DND-41 (cell line): ENCODE data around the gene PPP1R14B.

Experiments
- ATAC-seq: fragments of 200-7000 bp; cut with Tn5 transposase; 3 replicates; pipeline ENCODE4 v1.9.1; 2021; ENCODE audit warnings: low read depth; ENCODE audit not compliant: insufficient read depth
- DNase-seq: peaks from one replicate; pipeline ENCODE4 v3.0.0-alpha.2; 2020
- H2AFZ ChIP-seq: 2 replicates; pipeline ENCODE4 v1.6.0; 2012; ENCODE audit warnings: low read depth, low read length
- H3K27ac ChIP-seq: 2 replicates; pipeline ENCODE4 v1.5.1; 2012; ENCODE audit warnings: low read length, inconsistent platforms
- H3K27me3 ChIP-seq: fragments of 200-600 bp; sonication (generic); 2 replicates; pipeline ENCODE4 v1.6.0; 2012; ENCODE audit warnings: low read length, mild to moderate bottlenecking, inconsistent platforms; ENCODE audit not compliant: insufficient read depth, poor library complexity
- H3K36me3 ChIP-seq: 2 replicates; pipeline ENCODE4 v1.5.1; 2012; ENCODE audit warnings: low read length, inconsistent platforms; ENCODE audit not compliant: insufficient read depth
- H3K4me1 ChIP-seq: 2 replicates; pipeline ENCODE4 v1.5.1; 2012; ENCODE audit warnings: mild to moderate bottlenecking, low read length; ENCODE audit not compliant: insufficient read depth
- H3K4me2 ChIP-seq: 2 replicates; pipeline ENCODE4 v1.6.0; 2012; ENCODE audit warnings: mild to moderate bottlenecking, moderate library complexity, low read length, inconsistent platforms; ENCODE audit not compliant: insufficient read depth
- H3K4me3 ChIP-seq, 2 experiments: fragments of 200-600 bp in 1 of 2; shearing (Covaris generic) in 1 of 2; 2 replicates each; pipeline ENCODE4 v1.5.1; 2012 to 2016; ENCODE audit warnings: inconsistent platforms in 2 of 2, low read length in 2 of 2, mild to moderate bottlenecking in 2 of 2, low read depth in 1 of 2, moderate library complexity in 1 of 2
- H3K79me2 ChIP-seq: 2 replicates; pipeline ENCODE4 v1.6.0; 2012; ENCODE audit warnings: low read length, inconsistent platforms; ENCODE audit not compliant: insufficient read depth
- H3K9ac ChIP-seq: 2 replicates; pipeline ENCODE4 v1.6.0; 2012; ENCODE audit warnings: low read depth, mild to moderate bottlenecking, inconsistent platforms, low read length, moderate library complexity
- H3K9me3 ChIP-seq: 2 replicates; pipeline ENCODE4 v1.5.1; 2012; ENCODE audit warnings: low read length, moderate library complexity, mild to moderate bottlenecking, inconsistent platforms; ENCODE audit not compliant: insufficient read depth, severe bottlenecking
- H4K20me1 ChIP-seq: 2 replicates; pipeline ENCODE4 v1.6.0; 2012; ENCODE audit warnings: low read length; ENCODE audit not compliant: insufficient read depth
- EZH2 ChIP-seq: IDR thresholded peaks from 3 replicates; pipeline ENCODE4 v1.6.1; 2012; ENCODE audit warnings: borderline replicate concordance, low read depth, mild to moderate bottlenecking, moderate library complexity, low read length, inconsistent platforms; ENCODE audit not compliant: severe bottlenecking
- TF ChIP-seq, protein P1 (sequence below): IDR thresholded peaks from 2 replicates; pipeline ENCODE4 v1.5.1; 2012; ENCODE audit warnings: borderline replicate concordance, low read length, moderate library complexity, mild to moderate bottlenecking; ENCODE audit not compliant: poor library complexity, severe bottlenecking; ENCODE audit errors: extremely low read depth

Gene PPP1R14B

DNA sequence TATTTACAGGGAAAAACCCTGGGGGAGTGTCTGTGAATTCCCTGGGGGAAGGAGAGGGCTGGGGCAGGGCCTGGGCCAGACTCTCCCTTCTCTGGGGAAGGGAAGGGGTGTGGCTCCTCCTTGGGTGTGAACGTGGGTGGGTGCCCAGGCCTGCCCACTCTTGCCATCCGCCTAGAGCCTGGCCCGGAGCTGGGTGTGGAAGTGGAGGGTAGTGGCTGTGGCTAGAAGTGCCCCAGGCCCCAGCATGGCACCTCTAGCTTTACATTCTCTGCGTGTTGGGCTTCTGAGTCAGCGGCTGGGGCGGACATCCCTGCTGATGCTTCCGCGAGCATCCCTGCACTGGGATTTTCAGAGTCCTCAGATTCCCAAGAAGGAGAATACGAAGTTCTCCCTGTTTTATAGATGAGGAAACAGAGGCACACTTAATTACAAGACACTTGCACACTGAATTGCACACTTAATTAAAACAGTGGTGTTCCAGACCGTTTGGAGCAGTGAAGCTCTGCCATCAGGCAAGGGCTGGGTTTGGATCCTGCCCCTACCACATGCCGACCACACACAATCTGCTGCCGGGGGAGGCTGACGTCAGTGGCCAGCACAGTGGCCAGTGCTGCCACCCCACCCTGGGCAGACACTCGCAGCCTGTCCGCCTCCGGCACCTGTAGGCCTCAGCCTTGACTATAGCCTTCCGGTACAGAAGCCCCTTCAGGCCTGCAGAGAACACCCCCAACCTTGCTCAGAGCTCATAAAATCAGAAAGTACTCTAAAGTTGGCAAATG, 30.1 kb upstream of the PPP1R14B start:
- TF ChIP-seq, protein P1, sequence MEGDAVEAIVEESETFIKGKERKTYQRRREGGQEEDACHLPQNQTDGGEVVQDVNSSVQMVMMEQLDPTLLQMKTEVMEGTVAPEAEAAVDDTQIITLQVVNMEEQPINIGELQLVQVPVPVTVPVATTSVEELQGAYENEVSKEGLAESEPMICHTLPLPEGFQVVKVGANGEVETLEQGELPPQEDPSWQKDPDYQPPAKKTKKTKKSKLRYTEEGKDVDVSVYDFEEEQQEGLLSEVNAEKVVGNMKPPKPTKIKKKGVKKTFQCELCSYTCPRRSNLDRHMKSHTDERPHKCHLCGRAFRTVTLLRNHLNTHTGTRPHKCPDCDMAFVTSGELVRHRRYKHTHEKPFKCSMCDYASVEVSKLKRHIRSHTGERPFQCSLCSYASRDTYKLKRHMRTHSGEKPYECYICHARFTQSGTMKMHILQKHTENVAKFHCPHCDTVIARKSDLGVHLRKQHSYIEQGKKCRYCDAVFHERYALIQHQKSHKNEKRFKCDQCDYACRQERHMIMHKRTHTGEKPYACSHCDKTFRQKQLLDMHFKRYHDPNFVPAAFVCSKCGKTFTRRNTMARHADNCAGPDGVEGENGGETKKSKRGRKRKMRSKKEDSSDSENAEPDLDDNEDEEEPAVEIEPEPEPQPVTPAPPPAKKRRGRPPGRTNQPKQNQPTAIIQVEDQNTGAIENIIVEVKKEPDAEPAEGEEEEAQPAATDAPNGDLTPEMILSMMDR: no peak
- no peak for TF ChIP-seq EZH2
- Histone ChIP-seq H3K4me3 (no peak overlapping the region), H4K20me1 (no peaks in the 10 kb centered on the region), H3K9ac (no peak overlapping the region), H3K27ac (no peak overlapping the region), H3K4me2 (no peak overlapping the region), H3K4me1 (peaks cover 9% of the 10 kb centered on the region), H2AFZ (no peak overlapping the region), H3K27me3 (no peaks in the 10 kb centered on the region), H3K36me3 (peaks cover 33% of the 10 kb centered on the region), H3K79me2 (peaks cover 23% of the 10 kb centered on the region), H3K9me3 (no peaks in the 10 kb centered on the region)
- ATAC-seq (no peak), DNase-seq (no peak)

DNA sequence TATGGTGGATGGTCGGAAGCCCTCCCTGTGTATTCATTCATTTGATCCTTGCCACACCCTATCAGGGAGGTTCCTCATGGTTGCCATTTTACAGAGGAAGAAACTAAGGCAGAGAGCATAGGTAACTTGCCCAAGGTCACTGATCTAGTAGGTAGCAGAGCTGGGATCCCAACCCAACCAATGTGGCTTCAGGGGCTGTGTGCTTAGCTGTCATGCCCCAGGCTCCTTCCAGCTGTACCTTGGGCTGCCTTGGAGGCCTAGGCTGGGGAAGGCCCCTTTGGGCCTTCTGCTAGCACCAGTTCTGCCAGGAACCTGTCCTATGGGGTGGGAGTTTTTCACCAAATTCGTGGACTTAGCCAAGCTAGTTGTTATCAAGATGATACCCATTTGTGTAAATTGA, 29.1 kb upstream of the PPP1R14B start:
- no peak for ATAC-seq
- DNase-seq: no peak
- no peaks in the 10 kb centered on the region for H4K20me1 ChIP-seq
- no peak for TF ChIP-seq EZH2
- TF ChIP-seq, protein P1: no peak
- peaks cover 32% of the 10 kb centered on the region for H3K36me3 ChIP-seq
- H3K9ac ChIP-seq: no peak overlapping the region
- no peak overlapping the region for H3K4me2 ChIP-seq
- no peaks in the 10 kb centered on the region for H3K9me3 ChIP-seq
- H3K4me3 ChIP-seq: no peak overlapping the region
- peaks cover 17% of the 10 kb centered on the region for H3K4me1 ChIP-seq
- H3K79me2 ChIP-seq: peaks cover 28% of the 10 kb centered on the region
- H2AFZ ChIP-seq: no peak overlapping the region
- H3K27ac ChIP-seq: no peak overlapping the region
- H3K27me3 ChIP-seq: no peaks in the 10 kb centered on the region

DNA sequence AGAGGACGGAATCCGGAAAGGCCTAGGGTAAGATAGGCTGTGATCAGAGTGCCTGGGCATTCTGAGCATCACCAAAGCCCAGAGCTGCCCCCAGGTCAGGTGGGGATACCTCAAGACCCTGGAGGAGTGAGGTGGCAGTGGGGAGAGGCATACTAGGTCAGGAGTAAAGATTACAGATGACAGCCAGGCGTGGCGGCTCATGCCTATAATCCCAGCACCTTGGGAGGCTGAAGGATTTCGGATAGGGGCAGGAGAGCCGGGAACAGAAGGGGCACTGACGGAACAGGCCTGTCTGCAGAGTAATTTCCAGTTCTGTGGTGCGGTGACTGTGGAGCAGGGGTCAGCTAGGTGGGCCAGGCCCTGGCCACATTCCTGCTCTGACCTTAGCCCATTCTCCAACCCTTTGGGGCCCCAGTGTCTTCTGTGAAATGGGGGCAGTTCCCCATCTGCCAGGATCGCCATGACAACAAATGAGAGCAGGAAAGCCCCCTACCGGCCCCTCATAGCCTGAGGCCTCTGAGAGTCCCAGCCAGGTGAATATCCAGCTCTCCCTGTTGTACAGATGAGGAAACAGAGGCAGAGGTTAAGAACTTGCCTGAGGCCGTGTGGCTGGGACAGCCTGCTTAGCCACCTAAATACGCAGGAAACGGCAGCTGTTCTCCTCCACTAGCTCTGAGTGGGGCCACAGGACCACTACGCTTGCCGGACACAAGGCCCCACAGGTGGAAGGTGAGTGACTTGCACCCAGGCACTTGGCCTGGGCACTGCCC, 28.5 kb upstream of the PPP1R14B start:
- Histone ChIP-seq H3K36me3 (peaks cover 32% of the 10 kb centered on the region), H3K9me3 (no peaks in the 10 kb centered on the region), H3K27me3 (no peaks in the 10 kb centered on the region), H2AFZ (no peak overlapping the region), H3K4me2 (no peak overlapping the region), H4K20me1 (no peaks in the 10 kb centered on the region), H3K27ac (no peak overlapping the region), H3K4me1 (peaks cover 23% of the 10 kb centered on the region), H3K9ac (no peak overlapping the region), H3K79me2 (peaks cover 28% of the 10 kb centered on the region), H3K4me3 (no peak overlapping the region)
- TF ChIP-seq EZH2: no peak
- no peak for ATAC-seq
- DNase-seq: no peak
